HCT116 (cell line): ENCODE results near the gene TAF3. TPM values are rescaled to one million over a fixed set of nuclear protein-coding genes. Genes with fewer than 3 reads are reported as not detected.

ENCODE experiments used
- ATAC-seq: fragments of 200-7000 bp; cut with Tn5 transposase; 2 replicates; pipeline ENCODE4 v1.9.1; 2020; ENCODE audit warnings: mild to moderate bottlenecking, moderate library complexity
- BruUV-seq: library from RNA; stranded (reverse); fragments of 400-500 nt; replicated peaks from 2 replicates; lab custom pipeline; 2021; lab: Mats Ljungman, UMichigan
- CTCF ChIA-PET: fragments of 300-600 bp; sonication (Branson Sonifier 250); formaldehyde crosslinking; loops from one replicate; lab custom pipeline; 2021; ENCODE audit warnings: antibody characterized with exemption; lab: Charles Lee
- POLR2A ChIA-PET: fragments of 300-600, 350-600 bp; sonication (Branson Sonifier 250); formaldehyde crosslinking; loops from one replicate; lab custom pipeline; 2021; ENCODE audit warnings: antibody characterized with exemption; lab: Charles Lee
- RAD21 ChIA-PET, 2 experiments: fragments of 300-600 bp; sonication (Branson Sonifier 250); formaldehyde crosslinking; loops; one replicate each; lab custom pipeline; 2023; ENCODE audit warnings: low total read pairs in 2 of 2; ENCODE audit not compliant: uncharacterized antibody in 2 of 2, unreplicated experiment in 2 of 2, low non-redundant PET in 1 of 2; lab: Charles Lee
- DNase-seq: peaks from one replicate; pipeline ENCODE4 v3.0.0-alpha.2; 2010; ENCODE audit warnings: low read depth, low spot score
- H2AFZ ChIP-seq: fragments of 200-600 bp; shearing (Covaris generic), sonication (generic); 2 replicates; pipeline ENCODE4 v1.6.1; 2017; ENCODE audit warnings: low read depth, mixed run types, mixed read lengths, antibody characterized with exemption, low read length; ENCODE audit not compliant: poor library complexity, severe bottlenecking
- H3K27ac ChIP-seq: 2 replicates; pipeline ENCODE4 v1.5.1; 2012; ENCODE audit warnings: low read depth, low read length
- H3K27me3 ChIP-seq: fragments of 200-600 bp; sonication (generic); 2 replicates; pipeline ENCODE4 v1.6.1; 2016; ENCODE audit warnings: mixed run types, low read length, mixed read lengths; ENCODE audit not compliant: insufficient read depth
- H3K36me3 ChIP-seq, 2 experiments: fragments of 200-500 bp in 1 of 2; fragments of 200-600 bp in 1 of 2; sonication (Bioruptor generic) in 1 of 2; sonication (generic) in 1 of 2; 2 replicates each; pipeline versions ENCODE4 v1.5.1 to v1.6.1; 2014 to 2016; ENCODE audit warnings: low read length in 2 of 2, inconsistent platforms in 1 of 2, mixed read lengths in 1 of 2, mixed run types in 1 of 2; ENCODE audit not compliant: insufficient read depth in 2 of 2, control insufficient read depth in 1 of 2
- H3K4me1 ChIP-seq, 2 experiments: fragments of 200-600 bp in 1 of 2; sonication (generic) in 1 of 2; 2 replicates each; pipeline versions ENCODE4 v1.5.1 to v1.6.1; 2012 to 2017; ENCODE audit warnings: low read length in 2 of 2, inconsistent platforms in 1 of 2, mild to moderate bottlenecking in 1 of 2, mixed read lengths in 1 of 2, mixed run types in 1 of 2, moderate library complexity in 1 of 2; ENCODE audit not compliant: insufficient read depth in 2 of 2, control insufficient read depth in 1 of 2
- H3K4me2 ChIP-seq: fragments of 200-600 bp; sonication (generic); 2 replicates; pipeline ENCODE4 v1.6.1; 2017; ENCODE audit warnings: mixed run types, low read length, mixed read lengths
- H3K4me3 ChIP-seq, 2 experiments: fragments of 200-600 bp in 1 of 2; sonication (generic) in 1 of 2; replicated peaks in 1 of 2; 2 replicates each; pipeline ENCODE4 v1.5.1; 2011 to 2016; ENCODE audit warnings: low read length in 2 of 2, control low read depth in 1 of 2, low read depth in 1 of 2, mild to moderate bottlenecking in 1 of 2, mixed read lengths in 1 of 2, mixed run types in 1 of 2
- H3K79me2 ChIP-seq: fragments of 200-600 bp; sonication (generic); 2 replicates; pipeline ENCODE4 v1.6.1; 2017; ENCODE audit warnings: mild to moderate bottlenecking, mixed run types, low read length, moderate library complexity, mixed read lengths; ENCODE audit not compliant: insufficient read depth
- H3K9ac ChIP-seq: fragments of 200-600 bp; sonication (generic); 2 replicates; pipeline ENCODE4 v1.6.1; 2016; ENCODE audit warnings: low read length, mixed read lengths
- H3K9me2 ChIP-seq: fragments of 200-600 bp; sonication (generic), shearing (Covaris generic); 2 replicates; pipeline ENCODE4 v1.6.1; 2017; ENCODE audit warnings: mixed run types, mild to moderate bottlenecking, moderate library complexity; ENCODE audit not compliant: insufficient read depth
- H3K9me3 ChIP-seq, 2 experiments: fragments of 200-500 bp in 1 of 2; fragments of 200-600 bp in 1 of 2; sonication (Bioruptor generic) in 1 of 2; sonication (generic) in 1 of 2; 2 replicates each; pipeline ENCODE4 v1.6.1; 2014 to 2017; ENCODE audit warnings: low read length in 2 of 2, mixed read lengths in 2 of 2, inconsistent platforms in 1 of 2, low read depth in 1 of 2, mild to moderate bottlenecking in 1 of 2, mixed run types in 1 of 2, moderate library complexity in 1 of 2; ENCODE audit not compliant: control insufficient read depth in 1 of 2, insufficient read depth in 1 of 2
- H4K20me1 ChIP-seq: fragments of 200-600 bp; sonication (generic), shearing (Covaris generic); 2 replicates; pipeline ENCODE4 v1.6.1; 2017; ENCODE audit warnings: mixed run types, mild to moderate bottlenecking, moderate library complexity; ENCODE audit not compliant: insufficient read depth
- ATF3 ChIP-seq: IDR thresholded peaks from 2 replicates; pipeline ENCODE4 v1.6.1; 2012
- CEBPB ChIP-seq: IDR thresholded peaks from 2 replicates; pipeline ENCODE4 v1.6.1; 2012; ENCODE audit warnings: low read depth
- CTCF ChIP-seq, 3 experiments: fragments of 200-600 bp in 1 of 3; sonication (generic) in 1 of 3; IDR thresholded peaks in 2 of 3; conservative IDR thresholded peaks in 1 of 3; 2 replicates each; pipeline ENCODE4 v1.5.1; 2012 to 2017; ENCODE audit warnings: low read depth in 2 of 3, low read length in 2 of 3, antibody characterized with exemption in 1 of 3, borderline replicate concordance in 1 of 3, control low read depth in 1 of 3, mild to moderate bottlenecking in 1 of 3, mixed read lengths in 1 of 3, mixed run types in 1 of 3, moderate library complexity in 1 of 3; ENCODE audit not compliant: insufficient read depth in 1 of 3
- EGR1 ChIP-seq: IDR thresholded peaks from 2 replicates; pipeline ENCODE4 v1.6.1; 2012; ENCODE audit warnings: low read depth
- EZH2phosphoT487 ChIP-seq: fragments of 200-600 bp; IDR thresholded peaks from 2 replicates; pipeline ENCODE4 v1.6.1; 2018; ENCODE audit warnings: antibody characterized with exemption, borderline replicate concordance
- RAD21 ChIP-seq: IDR thresholded peaks from 2 replicates; pipeline ENCODE4 v1.6.1; 2012; ENCODE audit warnings: low read depth, mild to moderate bottlenecking
- TCF7L2 ChIP-seq: IDR thresholded peaks from 2 replicates; pipeline ENCODE4 v1.7.0; 2011; ENCODE audit warnings: borderline replicate concordance, inconsistent platforms; ENCODE audit not compliant: insufficient read depth, insufficient read length; ENCODE audit errors: extremely low read depth
- ZFX ChIP-seq: fragments of 450-650 bp; IDR thresholded peaks from 2 replicates; pipeline ENCODE4 v1.6.1; 2017
- ZNF274 ChIP-seq: fragments of 200-500 bp; sonication (Bioruptor generic); IDR thresholded peaks from 2 replicates; pipeline ENCODE4 v1.6.1; 2014; ENCODE audit warnings: mild to moderate bottlenecking, low read depth, low read length, inconsistent platforms
- intact Hi-C: fragments of 100-400 bp; cut with micrococcal nuclease; formaldehyde crosslinking; loops from 2 replicates; pipeline ENCODE4 v1.10.0; 2022
- total RNA-seq: library from RNA; stranded (reverse); gene quantifications from one replicate; pipeline ENCODE4 v1.2.1, GENCODE V29; 2021; ENCODE audit not compliant: unreplicated experiment

Gene TAF3
- total RNA-seq, 1 experiment from 2014 or later = 8.0 TPM

- Histone ChIP-seq H3K36me3 (no peaks in the 10 kb centered on the region), H3K4me1 (no peaks in the 10 kb centered on the region), H4K20me1 (no peaks in the 10 kb centered on the region), H3K4me2 (no peak overlapping the region), H3K9ac (no peak overlapping the region), H2AFZ (no peak overlapping the region), H3K27ac (no peak overlapping the region), H3K9me2 (no peaks in the 10 kb centered on the region), H3K79me2 (no peaks in the 10 kb centered on the region), H3K9me3 (no peaks in the 10 kb centered on the region), H3K4me3 (no peak overlapping the region), H3K27me3 (peaks cover 18% of the 10 kb centered on the region)
- ChIA-PET POLR2A (no interaction called here), CTCF (no interaction called here), RAD21 (no interaction called here)
- no peak for TF ChIP-seq EZH2phosphoT487
- TF ChIP-seq CEBPB = no peak
- TF ChIP-seq ZFX = no peak
- TF ChIP-seq ATF3 = no peak
- TF ChIP-seq EGR1 = no peak
- no peak for TF ChIP-seq TCF7L2
- no peak for TF ChIP-seq RAD21
- TF ChIP-seq CTCF (IDR thresholded peaks at IDR 0.05 in 2 of 3, conservative IDR thresholded peaks at IDR 0.05 in 1 of 3; ENCODE audit: borderline replicate concordance in 1 of 3, insufficient read depth in 1 of 3, low read depth in 2 of 3, low read length in 2 of 3) = no peak
- TF ChIP-seq ZNF274 = no peak
- BruUV-seq = no TSS peak
- no peak for DNase-seq
- intact Hi-C loops = no loop called here
- ATAC-seq = no peak
These were observed 216.2 kb downstream of the TAF3 start for GRCh38 chr10:8034466-8035005.
